Panc1 (cell line): Measurements from ENCODE around the gene RWDD4.

Experiments used
- POLR2AphosphoS5 ChIP-seq: IDR thresholded peaks from 2 replicates; pipeline ENCODE4 v1.6.1; 2012; ENCODE audit warnings: mild to moderate bottlenecking, low read depth, low read length, moderate library complexity
- REST ChIP-seq, 2 experiments: IDR thresholded peaks; 2 replicates each; pipeline ENCODE4 v1.6.1; 2011 to 2012; ENCODE audit warnings: low read depth in 2 of 2, control low read depth in 1 of 2, low read length in 1 of 2, mild to moderate bottlenecking in 1 of 2, moderate library complexity in 1 of 2; ENCODE audit not compliant: insufficient read depth in 1 of 2
- SIN3A ChIP-seq: IDR thresholded peaks from 2 replicates; pipeline ENCODE4 v1.6.1; 2012; ENCODE audit warnings: low read depth, mild to moderate bottlenecking, low read length, moderate library complexity, borderline replicate concordance; ENCODE audit not compliant: insufficient read depth
- TCF7L2 ChIP-seq: IDR thresholded peaks from 2 replicates; pipeline ENCODE4 v1.6.1; 2011; ENCODE audit warnings: mild to moderate bottlenecking, low read depth, low read length, inconsistent platforms
- TF ChIP-seq, protein P1 (sequence below): fragments of 450-650 bp; IDR thresholded peaks from 2 replicates; pipeline ENCODE4 v1.5.1; 2017; ENCODE audit warnings: mild to moderate bottlenecking

DNA sequence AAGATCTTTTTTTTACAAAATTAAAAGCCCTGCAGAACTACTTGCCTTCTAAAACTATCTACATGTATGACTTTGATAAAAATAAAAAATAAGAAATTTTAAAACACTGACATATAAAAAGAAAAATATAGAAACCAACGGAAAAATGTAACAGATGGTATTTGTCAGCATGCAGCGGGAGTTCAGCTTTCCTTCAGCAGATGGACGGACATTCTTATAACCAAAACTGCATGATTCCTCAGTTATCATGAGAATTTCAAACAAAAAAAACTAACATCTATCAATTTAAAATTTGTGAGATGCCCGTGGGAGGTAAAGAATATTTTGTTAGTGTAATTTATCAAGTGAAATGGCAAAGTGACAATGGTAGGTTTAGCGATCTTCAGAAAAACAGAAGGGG is 23.2 kb downstream of the RWDD4 start:
- TF ChIP-seq, protein P1, sequence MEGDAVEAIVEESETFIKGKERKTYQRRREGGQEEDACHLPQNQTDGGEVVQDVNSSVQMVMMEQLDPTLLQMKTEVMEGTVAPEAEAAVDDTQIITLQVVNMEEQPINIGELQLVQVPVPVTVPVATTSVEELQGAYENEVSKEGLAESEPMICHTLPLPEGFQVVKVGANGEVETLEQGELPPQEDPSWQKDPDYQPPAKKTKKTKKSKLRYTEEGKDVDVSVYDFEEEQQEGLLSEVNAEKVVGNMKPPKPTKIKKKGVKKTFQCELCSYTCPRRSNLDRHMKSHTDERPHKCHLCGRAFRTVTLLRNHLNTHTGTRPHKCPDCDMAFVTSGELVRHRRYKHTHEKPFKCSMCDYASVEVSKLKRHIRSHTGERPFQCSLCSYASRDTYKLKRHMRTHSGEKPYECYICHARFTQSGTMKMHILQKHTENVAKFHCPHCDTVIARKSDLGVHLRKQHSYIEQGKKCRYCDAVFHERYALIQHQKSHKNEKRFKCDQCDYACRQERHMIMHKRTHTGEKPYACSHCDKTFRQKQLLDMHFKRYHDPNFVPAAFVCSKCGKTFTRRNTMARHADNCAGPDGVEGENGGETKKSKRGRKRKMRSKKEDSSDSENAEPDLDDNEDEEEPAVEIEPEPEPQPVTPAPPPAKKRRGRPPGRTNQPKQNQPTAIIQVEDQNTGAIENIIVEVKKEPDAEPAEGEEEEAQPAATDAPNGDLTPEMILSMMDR, result no peak
- TF ChIP-seq POLR2AphosphoS5, result no peak
- TF ChIP-seq SIN3A, result no peak
- no peak for TF ChIP-seq TCF7L2
- TF ChIP-seq REST (IDR thresholded peaks at IDR 0.05; ENCODE audit: insufficient read depth in 1 of 2, low read depth in 2 of 2, low read length in 1 of 2), result no peak
